Measurements from ENCODE around the gene DYRK3.
A peak's percentile ranks its signal among the peaks of the same experiment; 100 is the strongest.

DNA sequence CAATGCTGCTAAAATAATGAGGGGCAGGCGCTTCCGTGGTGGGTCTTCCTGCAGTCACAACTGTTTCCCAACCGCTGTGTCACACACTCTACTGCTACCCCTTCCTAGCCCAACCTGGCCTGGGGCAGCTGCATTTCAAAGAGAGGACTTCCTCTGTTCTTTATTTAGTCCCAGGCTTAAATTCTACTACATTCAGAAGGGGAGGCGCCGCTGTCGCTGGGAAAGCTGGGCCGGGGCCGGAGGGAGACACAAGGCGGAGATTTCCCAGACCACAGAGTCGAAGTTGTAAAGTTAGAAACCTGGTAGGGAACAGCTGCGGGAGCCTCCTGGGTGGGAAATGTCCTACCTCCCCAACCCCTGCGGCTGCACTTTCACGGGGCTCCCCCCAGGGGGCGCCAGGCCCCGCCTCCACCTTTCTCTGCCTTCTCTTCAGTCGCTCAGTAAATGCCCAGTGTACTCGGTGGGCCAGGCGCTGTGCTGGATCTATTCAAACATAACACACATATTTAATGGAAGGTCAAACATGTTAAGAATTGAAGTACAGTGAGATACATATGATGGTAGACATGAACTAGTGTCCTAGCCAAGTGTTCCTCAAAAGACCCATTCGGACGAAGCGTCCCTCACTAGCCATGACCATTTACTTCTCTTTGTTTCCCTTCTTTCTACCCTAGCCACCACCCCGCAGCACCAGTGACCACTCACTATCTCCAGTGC is 23.1 kb downstream of the DYRK3 start:
- TF ChIP-seq, protein P1, sequence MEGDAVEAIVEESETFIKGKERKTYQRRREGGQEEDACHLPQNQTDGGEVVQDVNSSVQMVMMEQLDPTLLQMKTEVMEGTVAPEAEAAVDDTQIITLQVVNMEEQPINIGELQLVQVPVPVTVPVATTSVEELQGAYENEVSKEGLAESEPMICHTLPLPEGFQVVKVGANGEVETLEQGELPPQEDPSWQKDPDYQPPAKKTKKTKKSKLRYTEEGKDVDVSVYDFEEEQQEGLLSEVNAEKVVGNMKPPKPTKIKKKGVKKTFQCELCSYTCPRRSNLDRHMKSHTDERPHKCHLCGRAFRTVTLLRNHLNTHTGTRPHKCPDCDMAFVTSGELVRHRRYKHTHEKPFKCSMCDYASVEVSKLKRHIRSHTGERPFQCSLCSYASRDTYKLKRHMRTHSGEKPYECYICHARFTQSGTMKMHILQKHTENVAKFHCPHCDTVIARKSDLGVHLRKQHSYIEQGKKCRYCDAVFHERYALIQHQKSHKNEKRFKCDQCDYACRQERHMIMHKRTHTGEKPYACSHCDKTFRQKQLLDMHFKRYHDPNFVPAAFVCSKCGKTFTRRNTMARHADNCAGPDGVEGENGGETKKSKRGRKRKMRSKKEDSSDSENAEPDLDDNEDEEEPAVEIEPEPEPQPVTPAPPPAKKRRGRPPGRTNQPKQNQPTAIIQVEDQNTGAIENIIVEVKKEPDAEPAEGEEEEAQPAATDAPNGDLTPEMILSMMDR (IDR thresholded peaks at IDR 0.05) = peak; percentile 7 to 66 (median 51)
- TF ChIP-seq POLR2A (IDR thresholded peaks at IDR 0.05) = no peak
